Measurements from ENCODE around the gene PXDN. TPM values are rescaled to one million over a fixed set of nuclear protein-coding genes. Genes with fewer than 3 reads are reported as not detected.

PXDN gene
- total RNA-seq, 6 experiments from 2014 or later: 283 to 403 (median 323) TPM

- H3K27me3 Mint-ChIP-seq (ENCODE audit: insufficient read depth): peaks cover 8% of the 10 kb centered on the region; the same call in 1 of the 2 replicates
- peaks cover 78% of the 10 kb centered on the region for H3K4me1 Mint-ChIP-seq (ENCODE audit: low read depth)
- no peak overlapping the region for H3K4me3 Mint-ChIP-seq
- DNase-seq: no peak
- peak overlapping the region; percentile 52; the same call in 1 of the 2 replicates for H3K27ac Mint-ChIP-seq
- H3K36me3 Mint-ChIP-seq (ENCODE audit: low read depth): peaks cover 49% of the 10 kb centered on the region
- no peak for TF ChIP-seq CTCF (IDR thresholded peaks at IDR 0.05)
- H3K9me3 Mint-ChIP-seq: peaks cover 3% of the 10 kb centered on the region; the same call in 1 of the 2 replicates
Measured at GRCh38 chr2:1739961-1740715, 4.2 kb downstream of the PXDN start.

- Mint-ChIP-seq H3K27me3 (ENCODE audit: insufficient read depth) (peaks cover 6% of the 10 kb centered on the region; the same call in 1 of the 2 replicates), H3K9me3 (peaks cover 5% of the 10 kb centered on the region; the same call in 1 of the 2 replicates), H3K36me3 (ENCODE audit: low read depth) (peaks cover 52% of the 10 kb centered on the region), H3K4me1 (ENCODE audit: low read depth) (peaks cover 77% of the 10 kb centered on the region), H3K4me3 (no peak overlapping the region), H3K27ac (peak overlapping the region; percentile 51; the same call in 1 of the 2 replicates)
- TF ChIP-seq CTCF (IDR thresholded peaks at IDR 0.05): no peak
- DNase-seq: no peak
Measured at GRCh38 chr2:1739322-1739957, 4.9 kb downstream of the PXDN start.

- DNase-seq: no peak
- H3K4me3 Mint-ChIP-seq: no peak overlapping the region
- H3K36me3 Mint-ChIP-seq (ENCODE audit: low read depth): peaks cover 52% of the 10 kb centered on the region
- peaks cover 6% of the 10 kb centered on the region; the same call in 1 of the 2 replicates for H3K27me3 Mint-ChIP-seq (ENCODE audit: insufficient read depth)
- no peak for TF ChIP-seq CTCF (IDR thresholded peaks at IDR 0.05)
- peaks cover 5% of the 10 kb centered on the region; the same call in 1 of the 2 replicates for H3K9me3 Mint-ChIP-seq
- peak overlapping the region; percentile 51 for H3K27ac Mint-ChIP-seq
- H3K4me1 Mint-ChIP-seq (ENCODE audit: low read depth): peaks cover 77% of the 10 kb centered on the region
Measured at GRCh38 chr2:1738646-1739302, 5.5 kb downstream of the PXDN start.

GRCh38 chr2:1738163-1738562 lies 6.2 kb downstream of the PXDN start:
- H3K36me3 Mint-ChIP-seq (ENCODE audit: low read depth): peaks cover 52% of the 10 kb centered on the region
- H3K27ac Mint-ChIP-seq: peak overlapping the region; percentile 94
- H3K4me1 Mint-ChIP-seq (ENCODE audit: low read depth): peaks cover 80% of the 10 kb centered on the region
- TF ChIP-seq CTCF (IDR thresholded peaks at IDR 0.05): no peak
- peaks cover 6% of the 10 kb centered on the region; the same call in 1 of the 2 replicates for H3K27me3 Mint-ChIP-seq (ENCODE audit: insufficient read depth)
- DNase-seq: no peak
- peaks cover 5% of the 10 kb centered on the region; the same call in 1 of the 2 replicates for H3K9me3 Mint-ChIP-seq
- 0 out of 2 replicates have a peak overlapping the region, but pooled peaks have one; percentile 5 for H3K4me3 Mint-ChIP-seq

GRCh38 chr2:1736997-1737480 lies 7.3 kb downstream of the PXDN start:
- DNase-seq: peak; percentile 80
- peaks cover 3% of the 10 kb centered on the region; the same call in 1 of the 2 replicates for H3K27me3 Mint-ChIP-seq (ENCODE audit: insufficient read depth)
- peaks cover 49% of the 10 kb centered on the region for H3K36me3 Mint-ChIP-seq (ENCODE audit: low read depth)
- peaks cover 86% of the 10 kb centered on the region for H3K4me1 Mint-ChIP-seq (ENCODE audit: low read depth)
- H3K27ac Mint-ChIP-seq: peak overlapping the region; percentile 94
- peaks cover 5% of the 10 kb centered on the region; the same call in 1 of the 2 replicates for H3K9me3 Mint-ChIP-seq
- TF ChIP-seq CTCF (IDR thresholded peaks at IDR 0.05): no peak
- peak overlapping the region; percentile 77 for H3K4me3 Mint-ChIP-seq

All from HFFc6 (cell line).